Activated CD4-positive, alpha-beta T cell treated with anti-CD3 and anti-CD28 coated beads for 48 hours (primary cell): ENCODE data around the gene IBA57.
A peak's percentile ranks its signal among the peaks of the same experiment; 100 is the strongest.

ENCODE experiments used
- DNase-seq: peaks from one replicate; pipeline ENCODE4 v3.0.0-alpha.2; 2020

The IBA57 gene

DNA sequence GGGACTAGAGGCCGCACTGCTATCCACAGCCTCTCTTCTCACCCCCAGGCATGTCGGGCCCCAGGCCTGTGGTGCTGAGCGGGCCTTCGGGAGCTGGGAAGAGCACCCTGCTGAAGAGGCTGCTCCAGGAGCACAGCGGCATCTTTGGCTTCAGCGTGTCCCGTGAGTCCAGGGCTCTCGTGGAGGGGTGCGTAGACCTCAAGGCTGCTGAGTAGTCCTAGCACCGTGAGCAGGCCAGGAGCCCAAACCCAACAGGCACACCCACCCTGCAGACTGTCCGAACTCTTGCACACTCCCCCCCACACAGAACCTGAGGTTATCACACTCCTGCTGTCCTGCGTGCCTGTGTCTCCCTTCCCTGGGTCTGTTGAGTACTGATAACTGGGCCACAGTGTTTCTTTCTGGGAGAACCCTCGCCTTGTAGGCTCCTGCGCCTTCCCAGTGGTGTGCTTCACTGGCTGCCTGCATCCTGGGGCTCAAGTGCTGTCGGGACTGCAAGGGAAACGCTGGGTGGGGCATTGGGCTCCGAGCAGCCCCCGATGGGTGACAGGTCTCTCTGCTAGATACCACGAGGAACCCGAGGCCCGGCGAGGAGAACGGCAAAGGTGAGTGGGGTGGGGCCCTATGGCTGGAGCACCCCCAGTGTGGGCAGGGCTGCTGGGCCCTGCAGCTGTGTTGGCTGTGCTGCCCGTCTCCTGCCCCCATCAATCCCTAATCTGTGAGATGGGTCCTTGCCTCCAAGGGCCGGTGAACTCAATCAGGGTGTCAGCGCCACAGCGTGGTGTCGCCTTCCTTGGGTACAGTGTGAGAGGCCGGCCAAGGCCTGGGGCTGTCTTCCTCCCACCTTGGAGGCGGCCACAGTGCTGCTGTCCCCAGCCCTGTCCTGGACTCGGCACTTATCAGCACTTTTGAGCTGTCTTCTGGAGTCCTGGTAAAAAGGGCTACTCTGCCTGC is 19.9 kb upstream of the IBA57 start:
- no peak for DNase-seq

DNA sequence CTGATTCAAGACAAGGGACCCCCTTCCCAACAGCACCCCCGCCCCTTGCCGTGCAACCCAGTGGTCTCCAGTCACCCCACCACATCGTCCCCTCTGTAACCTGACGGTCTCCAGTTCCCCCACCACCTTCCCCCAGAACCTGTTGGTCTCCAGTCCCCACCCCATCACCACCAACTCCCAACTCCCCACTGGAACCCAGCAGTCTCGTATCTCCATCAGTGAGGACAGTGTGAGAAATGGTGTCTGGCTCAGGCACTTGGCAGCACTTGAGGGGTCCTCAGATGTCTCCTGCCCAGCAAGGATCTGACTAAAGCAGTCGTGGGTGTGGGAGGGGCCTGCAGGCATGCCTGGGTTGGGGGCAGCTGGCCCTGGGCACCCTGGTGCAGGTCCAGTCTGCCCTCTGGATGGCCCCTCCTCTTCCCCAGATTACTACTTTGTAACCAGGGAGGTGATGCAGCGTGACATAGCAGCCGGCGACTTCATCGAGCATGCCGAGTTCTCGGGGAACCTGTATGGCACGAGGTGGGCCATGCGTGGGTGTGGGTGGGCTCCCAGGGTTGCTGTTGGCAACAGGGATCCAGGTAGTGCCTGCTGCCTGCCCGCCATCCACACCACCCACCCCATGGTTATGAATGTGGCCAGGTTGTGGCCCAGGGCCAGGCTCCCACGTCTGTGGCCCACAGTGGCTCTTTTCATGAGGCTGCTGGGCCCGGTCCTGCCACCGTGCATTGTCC is 19.0 kb upstream of the IBA57 start:
- DNase-seq = no peak

DNA sequence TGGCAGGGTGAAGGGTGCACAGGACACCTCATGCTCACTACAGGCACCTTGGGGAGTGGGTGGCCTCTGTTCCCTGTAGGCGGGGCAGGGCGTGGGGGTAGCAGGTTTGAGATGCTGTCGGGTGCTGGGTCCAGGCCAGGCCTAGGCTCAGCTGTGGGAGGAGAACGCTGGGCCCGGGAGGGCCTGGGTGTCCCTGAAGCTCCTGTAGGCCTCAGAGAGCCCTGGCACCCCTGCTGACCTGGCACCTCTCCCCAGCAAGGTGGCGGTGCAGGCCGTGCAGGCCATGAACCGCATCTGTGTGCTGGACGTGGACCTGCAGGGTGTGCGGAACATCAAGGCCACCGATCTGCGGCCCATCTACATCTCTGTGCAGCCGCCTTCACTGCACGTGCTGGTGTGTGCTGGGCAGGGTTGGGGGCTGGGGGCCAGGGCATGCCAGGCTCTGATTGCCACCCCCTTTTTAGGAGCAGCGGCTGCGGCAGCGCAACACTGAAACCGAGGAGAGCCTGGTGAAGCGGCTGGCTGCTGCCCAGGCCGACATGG is 18.4 kb upstream of the IBA57 start:
- DNase-seq = no peak

DNA sequence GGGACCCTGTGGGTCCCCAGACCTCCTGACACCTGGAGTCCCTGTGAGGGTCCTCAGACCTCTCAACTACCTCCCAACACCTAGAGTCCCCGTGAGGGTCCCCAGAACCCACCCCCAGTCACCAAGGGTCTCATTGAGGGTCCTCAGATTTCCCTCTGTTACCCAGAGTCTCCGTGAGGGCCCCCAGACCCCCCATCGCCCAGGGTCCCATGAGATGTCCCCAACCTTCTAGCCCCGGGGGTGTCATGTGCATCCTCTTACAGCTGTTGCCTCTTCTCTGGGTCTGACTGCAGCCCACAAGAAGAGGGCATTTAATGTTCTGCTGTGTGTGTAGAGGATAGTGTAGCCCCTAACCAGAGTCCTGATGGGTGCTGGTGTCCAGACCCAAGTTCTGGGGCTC is 17.8 kb upstream of the IBA57 start:
- no peak for DNase-seq

DNA sequence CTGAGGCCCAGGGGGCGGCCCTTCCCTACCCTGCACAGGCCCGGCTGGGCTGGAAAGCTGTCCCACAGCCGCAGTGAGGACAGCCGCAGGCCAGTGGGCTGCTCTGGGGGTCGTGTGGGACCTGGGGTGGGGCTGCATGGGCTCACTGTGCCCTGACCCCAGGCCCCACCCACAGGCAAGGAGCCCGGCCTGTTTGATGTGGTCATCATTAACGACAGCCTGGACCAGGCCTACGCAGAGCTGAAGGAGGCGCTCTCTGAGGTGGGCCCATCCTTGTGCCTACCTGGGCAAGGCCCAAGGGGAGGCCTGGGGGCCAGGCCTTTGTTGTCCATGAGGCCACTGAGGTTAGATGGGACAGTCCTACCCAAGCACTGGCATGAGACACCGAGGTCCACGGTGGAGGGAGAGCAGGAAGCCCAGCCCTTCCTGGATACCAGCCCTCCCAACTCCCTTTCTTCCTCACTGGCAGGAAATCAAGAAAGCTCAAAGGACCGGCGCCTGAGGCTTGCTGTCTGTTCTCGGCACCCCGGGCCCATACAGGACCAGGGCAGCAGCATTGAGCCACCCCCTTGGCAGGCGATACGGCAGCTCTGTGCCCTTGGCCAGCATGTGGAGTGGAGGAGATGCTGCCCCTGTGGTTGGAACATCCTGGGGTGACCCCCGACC is 17.3 kb upstream of the IBA57 start:
- DNase-seq = no peak

DNA sequence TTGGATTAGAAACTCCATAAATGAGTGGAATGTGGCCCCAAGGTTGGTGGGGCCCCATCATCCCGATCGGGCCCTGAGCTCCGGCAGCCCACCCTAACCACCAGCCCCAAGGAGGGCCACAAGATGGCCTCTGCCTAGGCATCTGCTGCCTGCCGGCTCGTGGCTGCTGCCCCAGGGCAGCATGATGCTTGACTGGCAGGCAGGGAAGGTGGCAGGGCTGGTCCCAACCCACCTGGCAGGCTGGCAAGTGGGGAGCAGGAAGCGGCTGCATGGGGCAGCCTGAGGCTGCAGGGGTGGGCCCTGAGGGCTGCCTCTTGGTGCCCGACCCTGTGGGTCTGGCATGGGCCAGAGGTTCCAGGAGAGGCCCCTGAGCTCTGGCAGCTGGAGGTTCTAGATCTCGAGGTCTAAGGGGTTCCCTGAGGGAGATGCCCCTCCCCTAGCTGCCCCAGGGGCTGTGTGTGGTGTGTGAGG is 16.6 kb upstream of the IBA57 start:
- no peak for DNase-seq

DNA sequence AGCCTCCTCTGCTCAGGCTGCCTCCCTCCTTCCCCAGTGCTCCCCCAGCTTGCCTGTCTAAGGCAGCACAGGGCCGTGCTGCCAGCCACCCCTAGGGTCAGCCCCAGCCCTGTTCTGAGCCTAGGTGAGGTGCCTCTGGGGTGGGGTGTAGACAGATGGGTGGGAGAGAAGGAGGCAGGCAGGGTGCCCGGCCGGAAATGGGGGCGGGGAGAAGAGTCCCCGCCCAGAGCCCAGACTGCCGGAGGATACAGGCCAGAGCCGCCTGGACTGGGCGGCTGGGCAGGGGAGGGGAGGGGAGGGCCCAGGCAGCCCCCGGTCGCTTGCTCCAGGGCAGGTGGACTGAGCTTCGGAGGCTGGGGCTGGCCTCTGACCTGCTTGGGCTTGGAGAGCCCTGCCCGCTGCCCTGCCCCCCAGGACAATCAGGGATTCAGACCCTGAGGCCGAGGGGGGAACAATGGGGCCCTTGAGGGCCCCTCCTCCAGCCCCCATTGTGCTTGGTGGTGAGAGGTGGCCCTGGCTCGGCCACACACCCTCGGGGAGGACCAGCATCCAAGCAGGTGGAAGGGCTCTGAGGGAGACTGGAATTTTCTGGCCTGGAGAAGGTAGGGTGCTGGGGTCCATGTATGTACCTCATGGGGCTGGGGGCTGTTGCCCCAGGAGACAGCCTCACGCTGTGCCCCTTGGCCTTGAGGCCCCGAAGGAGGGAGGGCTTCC is 16.0 kb upstream of the IBA57 start, which contains the start of gene GJC2:
TSS of gene GJC2 (plus strand) at position 525 of the 714 bp plus-strand sequence. CDS start 7,829 bp downstream, outside the sequence.
- no peak for DNase-seq

DNA sequence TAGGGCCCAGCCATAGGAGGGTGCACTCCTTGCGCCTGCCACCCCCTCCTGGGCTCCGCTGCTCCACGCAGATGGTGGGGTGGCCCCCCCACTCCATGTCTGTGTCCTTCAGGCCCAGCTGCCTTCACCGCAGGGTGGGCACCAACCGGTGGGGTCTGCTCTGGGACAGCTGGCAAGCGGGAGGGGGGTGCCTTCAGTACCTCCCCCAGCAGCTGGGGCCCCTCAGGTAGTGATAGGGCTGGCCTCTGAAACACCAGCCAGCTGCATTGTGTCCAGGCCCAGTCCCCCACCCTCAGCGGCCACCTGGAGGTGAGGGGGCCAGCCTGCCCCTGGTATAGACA is 15.5 kb upstream of the IBA57 start:
- no peak for DNase-seq

DNA sequence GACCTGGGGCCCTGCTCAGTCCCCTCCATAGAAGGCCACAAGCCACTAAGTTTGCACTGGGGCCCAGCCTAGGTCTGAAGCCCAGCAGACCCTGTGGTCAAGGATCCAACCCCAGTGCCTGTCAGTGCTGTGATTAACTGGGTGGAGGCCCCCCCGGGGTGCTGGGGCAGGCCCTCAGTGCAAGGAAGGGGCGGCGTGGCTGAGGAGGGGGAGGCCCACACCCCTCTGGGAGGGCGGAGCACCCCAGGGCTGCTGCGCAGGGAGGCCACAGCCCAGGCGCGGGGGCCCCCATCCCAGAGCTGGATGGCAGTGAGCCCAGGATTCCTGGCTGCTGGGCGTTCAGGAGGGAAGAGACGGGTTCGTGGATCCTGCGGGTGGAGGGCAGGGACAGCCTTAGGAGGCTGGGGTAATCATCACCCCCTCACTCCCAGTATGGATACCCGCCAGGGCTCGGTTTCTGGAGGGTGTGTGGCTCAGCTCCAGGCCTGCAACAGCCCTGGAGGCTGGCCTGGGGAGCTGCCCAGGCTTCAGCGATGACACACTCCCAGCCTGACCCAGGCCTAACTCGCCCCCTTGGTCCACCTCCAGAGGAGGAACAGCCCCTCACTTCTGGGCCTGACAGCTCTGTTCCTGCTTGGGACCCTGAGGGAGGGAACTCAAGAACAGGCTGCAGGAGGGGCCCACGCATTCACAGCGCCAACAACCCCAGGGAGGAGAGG is 15.0 kb upstream of the IBA57 start:
- no peak for DNase-seq

DNA sequence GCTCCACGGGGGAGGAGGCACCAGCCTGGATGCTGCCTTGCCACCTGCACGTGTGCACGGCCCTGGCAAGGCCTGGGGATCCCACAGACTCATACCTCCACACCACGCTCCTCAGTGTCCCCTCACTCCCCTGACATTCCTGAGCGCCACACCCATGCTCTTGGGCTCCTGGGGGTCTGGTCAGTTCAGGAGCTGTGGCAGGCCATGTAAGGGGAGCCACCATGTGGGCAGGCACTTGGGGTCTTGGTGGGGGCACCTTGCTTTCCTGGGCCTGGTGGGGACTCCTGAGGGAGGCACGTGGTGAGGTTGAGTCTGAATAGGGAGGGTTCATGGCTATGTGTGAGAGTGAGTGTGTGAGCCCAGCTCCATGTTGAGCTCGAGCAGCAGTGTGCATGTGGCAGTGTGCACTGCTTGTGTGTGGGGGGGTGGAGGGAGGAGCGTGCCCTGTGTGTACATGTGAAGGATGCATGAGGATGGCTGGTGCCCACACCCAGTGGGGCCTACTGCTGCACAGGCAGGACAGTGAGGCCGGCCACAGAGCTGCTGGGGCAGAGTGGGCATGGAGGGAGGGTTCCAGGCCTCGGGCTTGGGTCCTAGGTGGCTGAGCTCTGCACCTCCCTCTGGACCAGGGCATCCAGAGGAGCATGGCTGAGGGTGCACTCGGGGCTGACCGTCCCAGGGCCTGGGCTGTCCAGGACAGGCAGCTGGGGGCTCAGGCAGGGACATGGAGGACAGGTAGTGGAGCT is 14.3 kb upstream of the IBA57 start:
- DNase-seq = no peak

DNA sequence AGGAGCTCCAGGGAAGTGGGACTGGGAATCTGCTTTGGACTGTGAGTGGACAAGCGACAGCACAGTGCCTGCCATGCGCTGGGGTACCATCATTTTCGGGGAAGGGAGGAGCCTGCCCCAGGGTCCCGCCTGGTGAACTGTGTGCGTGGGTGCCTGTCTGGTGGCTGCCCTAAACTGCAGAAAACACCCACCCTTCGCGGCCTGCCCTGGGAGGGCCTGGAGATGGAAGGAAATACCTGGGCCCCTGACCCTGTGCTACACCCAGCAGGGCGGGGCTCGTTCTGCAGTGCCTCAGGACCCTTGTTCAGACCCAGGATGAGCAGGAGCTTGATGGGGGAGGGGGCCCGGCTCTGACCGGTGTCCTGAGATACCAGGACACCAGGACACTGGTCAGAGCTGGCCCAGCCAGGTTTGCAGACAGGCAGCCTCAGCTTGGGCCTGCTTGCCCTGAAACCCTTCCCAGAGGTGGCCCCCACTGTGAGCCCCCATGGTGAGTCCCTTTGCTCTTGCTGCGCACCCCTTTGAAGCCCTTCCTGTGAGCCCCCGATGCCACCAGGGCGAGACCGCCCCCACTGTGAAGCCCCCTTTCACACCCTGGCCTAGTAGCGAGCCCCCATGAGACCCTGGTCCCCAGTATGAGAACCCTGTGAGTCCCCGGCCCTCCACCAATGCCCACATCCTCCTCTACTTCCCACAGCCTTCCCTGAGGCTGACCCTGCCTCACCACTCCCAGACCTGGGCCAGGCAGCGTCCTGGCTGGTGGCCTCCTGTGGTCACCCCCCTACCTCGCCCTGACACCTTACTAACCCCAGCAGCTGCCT is 13.3 kb upstream of the IBA57 start:
- no peak for DNase-seq

DNA sequence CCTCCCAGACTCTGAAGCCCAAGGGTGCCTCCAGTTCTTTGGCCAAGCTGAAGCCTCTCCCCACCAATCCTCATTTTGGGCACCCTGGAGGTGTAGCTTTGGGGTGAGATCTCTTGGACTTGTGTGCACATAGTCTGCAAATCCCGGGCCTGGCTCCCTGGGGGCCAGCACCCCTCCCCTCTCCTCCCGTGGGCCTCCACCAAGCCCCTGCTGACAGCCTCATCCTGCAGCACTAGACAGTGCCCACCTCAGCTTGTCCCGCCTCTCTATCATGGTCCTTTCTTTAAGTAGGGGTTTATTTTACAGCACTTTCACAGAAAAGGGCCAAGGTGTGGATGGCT is 12.7 kb upstream of the IBA57 start:
- no peak for DNase-seq

DNA sequence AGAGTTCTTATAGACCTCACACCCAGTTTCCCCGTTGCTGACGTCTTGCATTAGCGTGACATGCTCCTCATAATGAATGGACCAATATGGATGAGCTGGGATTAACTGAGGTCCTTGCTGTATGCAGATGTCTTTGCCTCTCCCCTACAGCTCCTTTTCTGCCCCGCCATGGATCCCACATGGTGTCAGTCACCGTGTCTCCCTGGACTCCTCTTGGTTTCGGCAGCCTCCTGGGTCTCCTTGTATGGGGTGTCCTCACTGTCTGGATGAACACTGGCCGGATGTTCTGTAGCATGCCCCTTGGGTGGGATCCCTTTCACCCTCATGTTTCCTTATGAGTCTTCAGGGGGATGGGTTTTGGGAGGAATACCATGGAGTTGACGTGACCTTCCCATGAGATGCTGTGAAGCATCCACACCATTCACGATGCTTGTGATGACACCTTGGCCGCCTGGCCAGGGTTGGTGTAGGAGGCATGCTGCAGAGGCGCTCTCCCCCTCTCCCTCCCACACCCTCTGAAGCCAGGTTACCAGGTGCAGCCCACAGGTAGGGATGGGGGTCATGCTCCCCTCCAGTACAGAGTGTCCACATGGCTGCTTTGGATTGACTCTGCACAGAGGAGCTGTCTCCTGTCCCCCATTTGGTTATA is 11.5 kb upstream of the IBA57 start:
- no peak for DNase-seq

DNA sequence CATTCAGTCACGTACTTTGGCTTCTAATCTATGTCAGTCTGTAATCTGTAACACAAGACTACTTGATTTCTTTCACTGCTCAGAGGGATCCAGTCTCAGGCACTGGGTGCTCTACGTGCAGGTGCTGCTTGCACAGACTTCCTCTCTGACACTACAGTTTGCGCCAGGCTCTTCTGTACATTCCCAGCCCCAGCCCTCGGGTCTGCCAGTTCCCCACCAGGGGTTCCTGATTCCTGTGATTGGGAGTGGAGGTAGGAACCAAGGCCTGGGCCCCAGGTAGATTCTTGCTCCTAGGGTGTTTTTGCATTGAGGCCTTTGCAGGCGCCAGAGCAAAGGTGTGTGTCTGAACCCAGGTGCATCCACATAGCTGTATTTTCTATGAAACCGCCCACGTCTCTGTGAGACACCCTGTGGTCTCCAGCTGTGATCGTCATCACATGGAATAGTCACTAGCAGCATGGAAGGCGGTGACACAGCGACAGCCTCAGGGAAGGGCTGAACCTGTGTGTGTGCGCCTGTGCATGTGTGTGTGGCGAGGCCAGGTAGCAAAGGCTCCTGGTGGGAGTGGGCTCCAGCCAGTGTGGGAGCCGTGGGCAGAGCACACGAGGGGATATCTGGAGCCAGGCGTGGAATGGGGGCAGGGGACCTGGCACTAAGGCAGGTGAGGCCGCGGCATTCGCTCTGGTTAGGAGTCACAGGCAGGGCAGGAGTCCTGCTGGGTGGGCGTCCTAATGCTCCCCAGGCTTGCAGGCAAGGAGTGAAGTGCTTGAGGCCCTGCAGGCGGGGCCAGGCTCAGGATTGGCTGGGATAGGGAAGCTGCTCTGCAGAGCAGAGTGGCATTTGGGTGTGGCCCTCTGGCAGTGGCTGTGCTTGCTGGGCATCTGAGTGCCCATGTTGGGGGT is 10.7 kb upstream of the IBA57 start:
- DNase-seq = peak; percentile 71

DNA sequence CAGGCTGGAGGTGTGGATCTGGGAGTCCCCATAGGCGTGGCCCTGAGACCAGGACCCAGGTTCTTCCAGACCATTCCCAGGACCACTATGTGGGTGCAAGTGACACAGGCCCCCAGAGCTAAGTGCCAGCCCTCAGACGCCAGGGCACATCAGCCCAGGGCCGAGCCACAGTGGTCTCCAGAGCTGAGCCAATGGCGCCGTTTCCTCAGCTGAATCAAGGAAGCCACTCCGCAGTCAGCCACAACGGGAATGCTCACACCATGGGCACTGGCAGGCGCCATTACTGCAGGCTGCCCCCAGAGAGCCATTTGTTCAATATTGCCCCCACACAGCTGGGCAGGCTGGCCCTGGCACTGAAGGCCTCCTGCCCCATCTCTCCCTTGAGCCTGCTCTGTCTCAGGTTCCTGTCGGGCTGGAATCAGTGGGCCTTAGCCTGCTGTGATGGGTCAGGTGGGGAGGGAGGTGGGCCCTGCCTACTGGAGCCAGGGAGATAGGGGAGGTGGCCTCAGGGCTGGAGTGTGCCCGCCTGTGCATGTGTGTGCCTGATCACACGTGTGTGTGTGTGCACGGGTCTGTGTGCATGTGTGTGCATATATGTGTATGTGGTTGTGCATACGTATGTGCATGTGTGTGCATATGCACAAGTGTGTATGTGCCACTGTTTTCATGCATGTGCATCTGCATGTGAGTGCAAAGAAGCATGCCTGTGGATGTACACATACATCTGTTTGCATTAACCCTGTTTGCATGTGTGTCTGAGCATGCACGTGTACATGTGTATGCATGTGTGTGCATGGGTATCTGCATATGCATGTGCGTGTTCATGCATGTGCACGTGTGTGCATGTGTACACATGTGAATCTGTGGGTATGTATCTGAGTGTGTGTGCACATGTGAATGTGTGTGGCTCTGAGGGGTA is 9.7 kb upstream of the IBA57 start:
- DNase-seq = no peak

DNA sequence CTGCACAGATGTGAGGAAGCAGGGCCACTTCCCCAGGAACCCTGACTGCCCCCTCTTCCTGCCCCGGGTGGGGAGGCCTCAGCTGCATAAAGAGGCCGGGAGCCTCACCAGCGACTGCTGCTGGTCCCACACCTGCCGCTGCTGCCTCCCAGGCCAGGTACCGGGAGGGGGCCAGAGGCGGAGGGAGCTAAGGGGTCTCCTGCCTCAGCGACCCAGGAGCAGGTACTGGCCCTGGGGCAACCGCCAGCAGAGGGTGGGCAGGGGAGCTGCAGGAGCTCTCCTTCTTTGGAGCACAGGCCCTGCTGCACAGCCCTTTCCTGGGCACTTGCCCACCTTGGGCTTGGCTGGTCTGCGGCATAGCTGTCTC is 9.1 kb upstream of the IBA57 start:
- DNase-seq = no peak

DNA sequence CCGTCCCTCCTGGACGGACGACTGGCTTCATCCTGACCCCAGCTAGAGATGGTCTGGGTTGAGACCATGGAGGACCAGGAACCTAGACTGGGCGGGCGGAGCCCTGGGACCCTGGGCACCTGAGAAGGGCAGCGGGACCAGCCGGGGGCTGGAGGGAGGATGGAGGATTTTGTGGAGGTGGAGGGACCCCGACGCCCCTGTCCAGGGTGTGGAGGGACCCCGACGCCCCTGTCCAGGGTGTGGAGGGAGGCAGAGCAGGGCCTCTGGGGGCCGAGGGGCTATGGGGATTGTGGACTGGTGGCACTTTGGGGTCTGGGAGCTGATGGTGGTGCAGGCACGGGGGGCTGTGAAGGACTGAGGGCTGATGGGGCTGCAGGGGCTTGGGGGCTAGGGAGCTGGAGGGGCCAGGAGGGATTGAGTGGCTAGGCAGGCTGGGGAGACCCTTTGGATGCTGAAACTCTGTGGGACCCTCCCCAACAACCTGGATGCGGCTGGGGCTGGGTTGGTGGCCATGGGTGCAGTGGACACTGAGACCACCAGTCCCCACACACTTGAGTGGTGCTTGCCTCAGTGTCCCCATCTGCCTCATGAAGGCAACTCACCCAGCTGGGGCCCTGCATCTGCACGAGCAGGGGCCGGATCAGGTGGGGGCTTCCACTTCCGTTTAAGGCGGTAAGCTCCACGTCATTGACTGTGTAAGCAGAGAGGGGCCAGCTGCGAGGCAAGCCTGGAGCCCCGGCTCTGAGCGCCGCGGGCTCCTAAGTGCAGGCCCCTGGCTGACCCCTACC is 8.5 kb upstream of the IBA57 start:
- no peak for DNase-seq
